GM10248 (cell line): ENCODE measurements around the gene FHIT.

Experiments used
- CTCF ChIA-PET: fragments of 300-600 bp; sonication (Branson Sonifier 250); formaldehyde crosslinking; extraction: SDS; loops from one replicate; lab custom pipeline; 2021; ENCODE audit warnings: antibody characterized with exemption; lab: Yijun Ruan, JAX
- POLR2A ChIA-PET: fragments of 350-650 bp; sonication (Branson Sonifier 250); formaldehyde crosslinking; extraction: SDS; loops from one replicate; lab custom pipeline; 2020; ENCODE audit warnings: antibody characterized with exemption; lab: Yijun Ruan, JAX
- DNase-seq: peaks from one replicate; pipeline ENCODE4 v3.0.0; 2012; ENCODE audit errors: extremely low spot score
- CTCF ChIP-seq: IDR thresholded peaks from 2 replicates; pipeline ENCODE4 v1.5.1; 2012; ENCODE audit warnings: mild to moderate bottlenecking, low read depth; ENCODE audit errors: extremely low read depth, missing control alignments, control extremely low read depth

FHIT gene

DNA sequence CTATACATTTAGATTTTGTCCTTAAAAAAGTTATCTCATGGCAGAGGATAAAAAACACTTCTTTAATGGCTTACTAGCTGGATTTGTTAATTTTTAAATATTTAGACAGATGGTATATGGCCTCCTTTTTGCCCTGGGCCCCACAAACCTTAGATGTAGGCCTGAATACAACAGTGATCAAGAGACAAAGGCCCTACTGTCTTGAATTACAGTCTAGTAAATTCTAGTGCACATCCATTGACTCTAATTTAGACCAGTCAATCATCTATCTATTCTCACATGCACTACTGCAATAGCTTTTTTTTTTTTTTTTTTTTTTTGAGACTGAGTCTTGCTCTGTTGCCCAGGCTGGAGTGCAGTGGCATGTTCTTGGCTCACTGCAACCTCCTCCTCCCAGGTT, 452.8 kb downstream of the FHIT start:
- CTCF ChIA-PET, result interaction anchor here (1.2 kb wide), 1 partner anchor 11 kb away, joined by 3 read pairs; no protein-coding TSS in a partner anchor
- DNase-seq, result no peak
- TF ChIP-seq CTCF, result no peak
- POLR2A ChIA-PET, result no interaction called here

GRCh38 chr3:60792249-60792852, 458.9 kb downstream of the FHIT start:
- no peak for DNase-seq
- no peak for TF ChIP-seq CTCF
- ChIA-PET CTCF (interaction anchor here (1.5 kb wide), 1 partner anchor 17 kb away, joined by 5 read pairs; no protein-coding TSS in a partner anchor), POLR2A (no interaction called here)

DNA sequence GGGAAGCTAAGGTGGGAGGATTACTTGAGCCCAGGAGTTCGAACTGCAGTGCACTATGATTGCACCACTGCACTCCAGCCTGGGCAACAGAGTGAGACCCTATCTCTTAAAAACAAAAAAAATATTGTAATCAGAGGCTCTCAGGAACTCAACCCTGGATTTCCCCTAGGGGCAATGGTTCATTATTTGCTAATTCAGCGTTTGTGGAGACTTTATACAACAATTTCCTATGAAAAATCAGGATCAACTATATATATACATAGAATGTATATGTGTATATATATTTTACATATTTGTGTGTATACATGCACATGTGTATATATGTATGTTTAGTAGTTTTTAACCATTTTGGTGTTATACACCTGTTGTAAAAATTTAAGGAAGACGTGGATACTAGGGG, 463.1 kb downstream of the FHIT start:
- ChIA-PET POLR2A (no interaction called here), CTCF (interaction anchor here (0.9 to 1.1 kb wide), 2 partner anchors 8 to 10 kb away, joined by 3 read pairs; no protein-coding TSS in a partner anchor)
- no peak for TF ChIP-seq CTCF
- no peak for DNase-seq

DNA sequence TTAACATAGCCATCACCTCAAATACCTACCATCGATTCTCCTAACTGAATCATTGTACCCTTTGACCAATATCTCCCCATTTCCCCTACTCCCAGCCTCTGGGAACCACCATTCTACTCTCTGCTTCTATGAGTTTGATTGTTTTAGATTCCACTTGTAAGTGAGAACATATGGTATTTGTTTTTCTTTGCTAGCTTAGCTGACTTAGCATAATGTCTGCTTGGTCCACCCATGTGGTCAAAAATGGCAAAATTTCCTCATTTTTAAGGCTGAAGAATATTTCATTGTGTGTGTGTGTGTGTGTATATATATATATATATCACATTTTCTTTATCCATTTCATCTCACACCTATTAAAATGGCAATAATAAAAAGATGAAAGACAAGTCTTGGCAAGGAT, 469.3 kb downstream of the FHIT start:
- CTCF ChIA-PET, result interaction anchor here (0.9 kb wide), 1 partner anchor 28 kb away, joined by 3 read pairs; no protein-coding TSS in a partner anchor
- no peak for DNase-seq
- TF ChIP-seq CTCF, result no peak
- POLR2A ChIA-PET, result no interaction called here

- POLR2A ChIA-PET, result no interaction called here
- CTCF ChIA-PET, result no interaction called here
Measured at GRCh38 chr3:60779637-60780036, 471.6 kb downstream of the FHIT start.

GRCh38 chr3:60775985-60776384, 475.3 kb downstream of the FHIT start:
- CTCF ChIA-PET, result no interaction called here
- POLR2A ChIA-PET, result no interaction called here
- TF ChIP-seq CTCF, result no peak
- DNase-seq, result no peak

More at GRCh38 chr3:60779637-60780036, 471.6 kb downstream of the FHIT start:
- no peak for DNase-seq
- no peak for TF ChIP-seq CTCF
